Urinary bladder (tissue), 4 donors: ENCODE data around the gene GAS7. TPM values are rescaled to one million over a fixed set of nuclear protein-coding genes. Genes with fewer than 3 reads are reported as not detected.
"Not testable (repeated sequence)": the region's sequence is repeated elsewhere in the genome, so short reads cannot be mapped to it uniquely, and the experiment has no call there.

Source experiments
- DNase-seq: peaks from one replicate; pipeline ENCODE4 v3.0.0-alpha.2; 2015; ENCODE audit errors: extremely low spot score
- H3K27ac ChIP-seq: one replicate; pipeline ENCODE4 v1.5.1; 2013; ENCODE audit warnings: low read depth, mild to moderate bottlenecking, moderate library complexity
- H3K36me3 ChIP-seq: one replicate; pipeline ENCODE4 v1.6.1; 2013; ENCODE audit warnings: mild to moderate bottlenecking, moderate library complexity; ENCODE audit not compliant: insufficient read depth
- H3K4me1 ChIP-seq: one replicate; pipeline ENCODE4 v1.6.1; 2013; ENCODE audit warnings: mild to moderate bottlenecking, moderate library complexity; ENCODE audit not compliant: insufficient read depth
- H3K4me3 ChIP-seq: one replicate; pipeline ENCODE4 v1.5.1; 2013; ENCODE audit warnings: low read depth, low read length
- WGBS: extraction: QIAGEN DNeasy Blood & Tissue Kit; methylation state at CpG from one replicate; pipeline ENCODE4 v1.1.7; 2013; 5-methylcytosine and 5-hydroxymethylcytosine counted together
- polyA plus RNA-seq: library from polyadenylated mRNA; stranded (reverse); fragments of 200-250 nt; gene quantifications from one replicate; pipeline ENCODE4 v1.2.3, GENCODE V29; 2013
- total RNA-seq: library from RNA; depleted of rRNA; stranded (reverse); fragments of >200 nt; gene quantifications from one replicate; pipeline ENCODE4 v1.2.3, GENCODE V29; 2014
- donor health status: healthy with polysubstance abuse.
- donor health status: healthy.

GAS7 gene
- total and polyA plus RNA-seq, 2 donors = 32.7 to 86.7 TPM

DNA sequence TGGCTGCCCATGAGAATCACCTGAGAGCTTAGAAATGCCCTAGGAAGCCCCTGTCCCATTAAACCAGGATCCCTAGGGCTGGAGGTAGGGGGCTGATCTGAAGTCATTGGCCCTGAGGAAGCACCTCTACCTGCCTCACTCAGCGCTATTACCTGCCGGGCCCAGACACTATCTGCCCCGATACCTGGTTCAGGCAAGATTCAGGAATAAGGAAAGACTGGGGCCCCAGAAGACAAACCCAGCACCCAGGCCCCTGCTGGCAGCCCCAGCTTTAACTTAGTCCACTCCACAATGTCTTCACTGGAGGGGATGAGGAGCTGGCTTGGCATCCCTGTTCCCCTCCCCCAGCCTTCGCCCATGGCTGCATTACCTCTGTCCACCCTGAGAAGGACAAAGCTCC is 126.3 kb downstream of the GAS7 start:
- peaks cover 1% of the 10 kb centered on the region for H3K4me1 ChIP-seq
- H3K27ac ChIP-seq = no peak overlapping the region
- DNase-seq = no peak
- H3K4me3 ChIP-seq = no peak overlapping the region
- WGBS = 99% methylated on average over 4 of the region's 4 CpGs
- no peaks in the 10 kb centered on the region for H3K36me3 ChIP-seq

DNA sequence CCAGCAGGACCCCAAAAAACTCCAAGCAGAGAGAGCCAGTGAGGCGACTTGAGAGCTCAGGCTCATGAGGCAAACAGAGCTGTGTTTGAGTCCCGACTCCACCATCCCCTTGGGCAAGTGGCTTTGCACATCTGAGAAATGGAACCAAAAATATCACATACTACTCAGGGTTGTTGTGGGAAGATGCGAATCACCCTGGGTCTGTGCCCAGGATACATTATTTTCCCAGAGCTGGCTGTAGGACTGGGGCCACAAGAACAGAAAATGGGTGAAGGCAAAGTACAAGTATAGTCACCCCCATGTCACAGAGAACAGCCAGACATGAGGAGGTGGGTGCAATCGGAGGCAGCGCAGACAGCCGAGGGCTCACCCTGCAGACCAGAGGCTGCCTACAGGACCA is 127.3 kb downstream of the GAS7 start:
- no peak overlapping the region for H3K27ac ChIP-seq
- WGBS = 91% methylated on average over 6 of the region's 6 CpGs
- no peak overlapping the region for H3K4me3 ChIP-seq
- no peak for DNase-seq
- H3K36me3 ChIP-seq = no peaks in the 10 kb centered on the region
- peaks cover 1% of the 10 kb centered on the region for H3K4me1 ChIP-seq

DNA sequence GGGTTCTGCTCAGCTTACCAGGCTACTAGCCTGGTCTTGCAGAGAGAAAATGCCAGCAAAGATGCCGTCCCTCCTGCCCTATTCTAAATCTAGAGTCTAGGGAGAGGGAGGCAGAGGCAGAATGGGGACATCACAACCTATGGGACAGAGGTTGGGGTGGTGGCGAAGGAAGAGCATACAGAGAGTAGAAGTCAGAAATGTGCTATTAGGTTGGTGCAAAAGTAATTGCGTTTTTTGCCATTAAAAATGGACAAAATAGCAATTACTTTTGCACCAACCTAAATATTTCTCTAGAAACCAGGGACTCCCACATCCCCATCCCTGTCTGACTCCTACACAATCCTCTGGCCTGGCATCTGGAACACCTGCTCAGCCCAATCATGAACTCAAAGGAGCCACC is 127.7 kb downstream of the GAS7 start:
- no peak for DNase-seq
- peaks cover 1% of the 10 kb centered on the region for H3K4me1 ChIP-seq
- no peaks in the 10 kb centered on the region for H3K36me3 ChIP-seq
- WGBS = 82% methylated on average over 3 of the region's 3 CpGs
- no peak overlapping the region for H3K4me3 ChIP-seq
- H3K27ac ChIP-seq = no peak overlapping the region

DNA sequence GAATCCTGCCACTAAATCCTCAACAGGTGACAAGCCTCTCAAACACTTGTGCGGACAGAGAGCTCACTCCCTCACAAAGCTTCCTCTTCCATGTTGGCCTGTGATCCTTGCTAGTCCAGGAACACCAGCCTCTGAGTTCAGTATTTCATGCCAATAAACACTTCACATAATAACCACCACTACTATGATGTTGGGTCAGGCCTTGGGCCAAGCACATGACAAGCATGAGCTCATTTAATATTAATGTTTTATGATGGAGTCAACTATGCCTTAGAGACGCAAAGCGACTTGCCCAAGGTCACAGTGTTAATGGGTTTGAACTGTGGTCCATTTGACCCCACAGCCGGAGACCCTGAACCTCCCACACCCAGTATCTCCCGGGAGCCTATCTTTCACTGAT is 129.1 kb downstream of the GAS7 start:
- 45% methylated on average over 5 of the region's 5 CpGs for WGBS
- Histone ChIP-seq H3K36me3 (no peaks in the 10 kb centered on the region), H3K27ac (no peak overlapping the region), H3K4me3 (no peak overlapping the region), H3K4me1 (peaks cover 1% of the 10 kb centered on the region)
- DNase-seq = no peak

DNA sequence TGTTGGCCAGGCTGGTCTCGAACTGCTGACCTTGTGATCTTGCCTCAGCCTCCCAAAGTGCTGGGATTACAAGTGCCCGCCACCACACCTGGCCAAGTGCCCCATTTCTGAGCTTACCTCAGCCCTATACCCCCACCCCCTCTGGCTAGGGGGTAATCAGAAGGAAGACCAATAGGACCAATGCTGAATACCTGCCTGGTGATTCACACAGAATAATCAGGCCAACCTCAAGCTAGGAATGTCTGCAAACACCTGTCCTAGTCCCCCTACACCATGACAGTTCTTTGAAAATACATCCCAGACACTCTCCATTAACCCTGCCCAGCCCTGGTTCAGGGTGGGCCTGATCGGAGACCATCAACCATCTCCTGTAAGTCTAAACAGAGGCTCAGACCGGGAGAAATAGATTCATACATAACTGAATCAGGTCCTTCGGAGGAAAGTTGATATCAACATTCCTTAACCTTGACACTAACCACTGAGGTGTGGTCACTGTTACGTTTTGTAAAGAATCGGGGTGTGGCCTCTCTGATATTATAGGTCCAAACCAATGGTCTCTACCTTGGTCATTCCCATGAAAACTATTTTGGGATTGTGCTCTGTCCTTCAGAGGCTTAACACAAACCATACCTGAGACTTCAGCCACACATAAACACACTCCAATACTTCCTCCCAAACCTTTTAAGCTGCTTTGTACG is 130.8 kb downstream of the GAS7 start:
- DNase-seq = no peak
- H3K27ac ChIP-seq = no peak overlapping the region

DNA sequence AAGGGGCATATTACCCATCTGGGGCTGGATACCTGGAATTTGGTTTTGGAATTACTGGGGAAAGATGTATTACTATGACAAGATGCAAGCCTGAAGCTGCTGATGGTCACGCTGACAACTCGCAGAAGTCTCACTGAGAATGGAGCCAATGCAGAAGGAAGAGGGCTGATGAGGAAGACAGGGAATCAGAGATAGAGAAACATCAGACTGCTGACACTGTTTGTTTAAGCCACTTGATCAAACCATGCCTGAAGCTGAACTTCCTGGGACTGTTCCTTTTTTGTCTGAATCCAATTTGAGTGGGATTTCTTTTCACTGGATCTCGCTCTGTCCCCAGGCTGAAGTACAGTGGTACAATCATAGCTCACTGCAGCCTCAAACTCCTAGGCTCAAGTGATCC is 133.9 kb downstream of the GAS7 start:
- DNase-seq = no peak
- Histone ChIP-seq H3K4me1 (no peaks in the 10 kb centered on the region), H3K4me3 (no peak overlapping the region), H3K36me3 (no peaks in the 10 kb centered on the region), H3K27ac (no peak overlapping the region)
- WGBS = 98% methylated on average over 3 of the region's 3 CpGs

More for the DNA sequence above, 130.8 kb downstream of the GAS7 start:
- H3K36me3 ChIP-seq = no peaks in the 10 kb centered on the region
- H3K4me3 ChIP-seq = no peak overlapping the region
- WGBS = 90% methylated on average over 8 of the region's 8 CpGs
- H3K4me1 ChIP-seq = peaks cover 1% of the 10 kb centered on the region

DNA sequence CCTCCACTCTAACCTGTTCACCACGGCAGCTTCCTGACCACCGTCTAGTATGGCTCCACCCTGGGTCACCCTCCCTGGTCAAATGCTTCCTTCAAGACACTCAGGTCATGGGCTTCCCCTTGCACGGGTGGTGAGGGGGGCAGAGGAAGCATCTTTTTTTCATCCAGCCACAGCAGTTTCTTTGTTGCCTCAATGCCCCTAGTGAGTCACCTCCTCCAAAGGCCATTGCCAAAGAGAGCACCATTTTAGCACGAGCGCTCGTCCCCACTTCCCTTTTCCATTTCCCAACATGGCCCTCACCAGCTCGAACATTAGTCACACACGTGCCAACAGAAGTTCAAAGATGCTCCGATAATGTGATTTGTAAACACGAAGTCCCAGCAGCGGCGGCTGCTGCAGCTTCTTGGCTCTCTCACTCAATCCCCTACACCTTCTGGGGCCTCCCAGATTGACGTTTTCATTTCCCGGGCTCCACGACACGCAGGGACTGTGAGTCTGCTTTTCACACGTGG is 134.6 kb downstream of the GAS7 start:
- no peak overlapping the region for H3K27ac ChIP-seq
- H3K36me3 ChIP-seq = no peaks in the 10 kb centered on the region
- no peak for DNase-seq
- no peak overlapping the region for H3K4me3 ChIP-seq
- 28% methylated on average over 17 of the region's 17 CpGs for WGBS
- H3K4me1 ChIP-seq = no peaks in the 10 kb centered on the region

DNA sequence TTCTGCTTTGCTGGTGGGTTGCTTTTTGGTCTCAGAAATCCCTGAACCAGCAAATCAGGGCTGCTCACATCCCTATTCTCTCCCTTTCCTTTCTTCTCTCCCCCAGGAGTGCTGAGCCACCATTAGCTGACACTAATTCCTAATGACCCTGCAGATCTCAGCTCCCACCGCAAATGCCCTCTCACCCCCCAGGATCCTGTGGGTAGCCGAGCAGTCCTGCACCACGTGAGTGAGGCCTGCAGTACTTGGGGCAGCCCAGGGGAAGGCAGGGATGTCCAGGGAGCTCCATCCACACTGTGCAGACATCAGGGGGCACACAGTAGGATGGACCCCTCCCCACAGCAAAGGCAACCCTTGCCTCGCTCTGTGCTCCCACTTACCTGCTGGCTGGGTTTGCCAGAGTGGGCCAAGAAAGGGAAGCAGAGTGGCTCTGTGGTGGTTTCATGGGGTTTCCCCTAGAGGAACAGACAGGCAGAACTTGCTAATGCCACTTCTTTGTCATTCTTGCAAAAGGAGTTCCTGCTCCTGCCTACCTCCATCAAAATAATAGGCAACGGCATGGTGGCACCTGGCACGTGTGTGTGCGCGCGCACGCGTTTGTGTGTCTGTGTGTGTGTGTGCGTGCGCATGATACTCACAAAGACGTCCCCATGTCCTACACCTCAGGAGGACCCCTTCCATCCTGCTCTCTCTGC is 135.6 kb downstream of the GAS7 start:
- DNase-seq = no peak

DNA sequence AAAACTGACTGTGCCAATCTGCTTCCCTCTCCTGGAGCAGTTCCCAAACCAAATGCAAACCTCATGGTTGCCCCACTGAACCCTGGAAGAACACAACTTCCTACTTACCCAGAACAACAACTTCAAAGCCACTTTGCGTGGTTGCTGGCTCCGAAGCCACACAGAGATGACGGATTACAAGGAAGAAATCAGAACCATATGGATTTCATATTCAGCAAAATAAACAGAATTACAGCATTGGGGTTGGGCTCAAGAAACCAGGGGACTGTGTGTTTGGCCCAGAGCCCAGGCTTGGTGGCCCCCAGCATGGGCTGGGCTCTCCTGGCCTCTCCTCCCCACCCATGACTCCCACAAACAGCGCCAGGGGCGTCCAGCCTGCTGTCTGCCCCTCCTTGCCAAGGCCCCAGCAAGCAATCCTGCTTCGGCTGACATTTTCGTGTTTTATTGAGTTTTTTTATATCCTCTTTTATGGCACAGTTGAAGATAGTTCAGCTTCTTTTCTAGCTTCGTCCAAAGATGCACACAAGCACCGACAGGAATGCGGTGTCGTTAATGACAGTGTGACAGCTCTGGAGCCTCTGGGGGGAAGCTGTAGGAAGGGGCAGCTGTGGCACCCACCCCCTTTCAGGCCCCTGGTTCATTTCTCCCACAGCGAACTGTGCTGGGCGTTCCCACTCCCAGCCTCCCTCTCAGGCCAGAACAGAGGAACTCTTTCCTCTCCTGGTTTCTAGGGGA is 137.1 kb downstream of the GAS7 start:
- 27% methylated on average over 13 of the region's 13 CpGs for WGBS
- Histone ChIP-seq H3K4me1 (no peaks in the 10 kb centered on the region), H3K4me3 (no peak overlapping the region), H3K27ac (peak overlapping the region; percentile 11), H3K36me3 (no peaks in the 10 kb centered on the region)
- peak; percentile 67 for DNase-seq

More for the DNA sequence above, 135.6 kb downstream of the GAS7 start:
- no peak overlapping the region for H3K4me3 ChIP-seq
- 94% methylated on average over 14 of the region's 14 CpGs for WGBS
- H3K27ac ChIP-seq = no peak overlapping the region
- H3K36me3 ChIP-seq = no peaks in the 10 kb centered on the region
- no peaks in the 10 kb centered on the region for H3K4me1 ChIP-seq

DNA sequence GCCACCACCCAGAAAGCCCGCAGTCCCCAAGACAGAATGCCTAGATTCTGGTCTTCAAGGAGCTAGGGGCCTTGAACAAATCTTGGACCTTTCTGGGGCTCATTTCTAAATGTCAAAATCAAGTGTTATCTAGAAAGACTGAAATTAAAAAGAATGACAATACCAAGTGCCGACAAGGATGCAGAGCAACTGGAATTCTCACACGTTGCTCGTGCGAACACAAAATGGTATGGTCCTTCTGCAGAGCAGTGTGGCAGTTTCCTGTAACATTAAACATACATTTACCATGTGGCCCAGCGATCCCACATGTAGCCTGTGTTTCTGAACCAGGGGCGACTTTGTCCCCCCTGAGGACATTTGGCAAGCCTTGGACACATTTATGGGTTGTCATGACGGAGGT is 137.9 kb downstream of the GAS7 start:
- 91% methylated on average over 8 of the region's 8 CpGs for WGBS
- no peak overlapping the region for H3K4me3 ChIP-seq
- H3K27ac ChIP-seq = no peak overlapping the region
- no peaks in the 10 kb centered on the region for H3K4me1 ChIP-seq
- DNase-seq = no peak
- no peaks in the 10 kb centered on the region for H3K36me3 ChIP-seq

DNA sequence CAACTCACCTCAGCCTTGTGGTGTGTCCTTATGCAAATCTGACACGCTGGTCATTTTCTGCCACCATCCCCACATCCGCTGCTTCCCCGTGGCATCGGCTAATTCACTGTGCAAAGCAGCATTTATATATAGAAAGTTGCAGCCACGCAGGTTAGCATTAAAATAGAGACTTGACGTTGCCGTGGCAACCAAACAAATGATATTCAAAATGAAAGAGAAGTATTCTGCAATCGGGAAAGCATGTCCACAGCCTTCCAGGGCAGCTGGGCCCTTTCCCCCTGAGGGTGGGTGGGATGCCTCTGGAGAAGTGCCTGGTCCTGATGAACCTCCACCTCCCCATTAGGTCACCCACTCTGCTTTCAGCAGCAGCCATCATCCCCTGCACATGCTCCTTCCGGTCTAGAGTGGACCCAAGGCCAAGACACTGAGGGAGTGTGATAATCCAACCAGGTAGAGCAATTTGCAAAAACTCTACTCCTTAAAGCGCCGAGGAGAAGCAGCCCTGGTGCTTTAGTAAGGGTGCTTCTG is 138.7 kb downstream of the GAS7 start:
- Histone ChIP-seq H3K27ac (no peak overlapping the region), H3K36me3 (no peaks in the 10 kb centered on the region), H3K4me1 (no peaks in the 10 kb centered on the region), H3K4me3 (no peak overlapping the region)
- peak; percentile 58 for DNase-seq
- WGBS = 38% methylated on average over 11 of the region's 11 CpGs

DNA sequence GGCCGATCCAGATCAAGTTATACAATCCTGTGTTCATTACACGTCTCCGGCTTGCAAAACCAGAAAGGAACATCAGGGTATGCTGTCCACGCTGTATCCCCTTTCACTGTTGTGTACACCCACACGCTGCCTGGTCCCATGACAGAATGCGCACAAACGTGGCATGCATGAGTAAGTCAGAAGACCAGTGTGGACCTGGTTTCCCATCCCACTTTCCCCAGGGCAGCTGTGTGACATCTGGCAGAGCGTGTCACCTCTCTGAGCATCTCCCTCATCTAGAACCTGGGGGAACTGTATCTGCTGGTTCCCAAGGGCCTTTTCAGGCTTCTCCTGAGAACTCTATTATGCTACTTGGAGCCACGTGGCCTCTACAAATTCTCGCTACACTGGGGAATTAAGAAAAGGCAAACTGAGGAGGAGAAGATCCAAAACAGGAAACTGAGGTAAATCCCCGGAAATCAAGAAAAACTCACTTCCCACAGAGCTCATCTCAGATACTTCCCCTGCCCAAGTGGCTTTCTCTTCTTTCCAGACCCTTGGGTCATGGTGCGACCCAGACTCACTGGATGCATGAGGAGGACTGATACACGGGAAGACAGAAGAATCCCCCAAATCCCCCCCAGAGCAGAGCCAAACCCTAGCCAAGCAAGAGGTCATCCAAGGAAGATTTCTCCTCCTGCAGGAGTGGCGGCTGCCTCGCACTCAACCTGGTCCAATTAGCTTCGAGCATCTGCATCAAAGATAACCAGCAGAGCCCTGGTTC is 139.3 kb downstream of the GAS7 start:
- no peak overlapping the region for H3K27ac ChIP-seq

DNA sequence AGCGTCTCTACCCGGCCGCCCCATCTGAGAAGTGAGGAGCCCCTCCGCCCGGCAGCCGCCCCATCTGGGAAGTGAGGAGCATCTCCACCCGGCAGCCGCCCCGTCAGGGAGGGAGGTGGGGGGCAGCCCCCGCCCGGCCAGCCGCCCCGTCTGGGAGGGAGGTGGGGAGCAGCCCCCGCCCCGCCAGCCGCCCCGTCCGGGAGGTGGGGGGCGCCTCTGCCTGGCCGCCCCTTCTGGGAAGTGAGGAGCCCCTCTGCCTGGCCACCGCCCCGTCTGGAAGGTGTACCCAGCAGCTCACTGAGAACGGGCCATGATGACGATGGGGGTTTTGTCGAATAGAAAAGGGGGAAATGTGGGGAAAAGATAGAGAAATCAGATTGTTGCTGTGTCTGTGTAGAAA is 140.9 kb downstream of the GAS7 start:
- DNase-seq, H3K4me3 ChIP-seq, H3K27ac ChIP-seq, H3K4me1 ChIP-seq, H3K36me3 ChIP-seq: not testable (repeated sequence)
- 91% methylated on average over 25 of the region's 25 CpGs for WGBS

More for the DNA sequence above, 139.3 kb downstream of the GAS7 start:
- DNase-seq = no peak
- no peak overlapping the region for H3K4me3 ChIP-seq
- WGBS = 82% methylated on average over 16 of the region's 16 CpGs
- H3K36me3 ChIP-seq = no peaks in the 10 kb centered on the region
- H3K4me1 ChIP-seq = no peaks in the 10 kb centered on the region
